IPS-NIHi11 (cell line): Measurements from ENCODE around the gene CYP27A1.

Experiments
- DNase-seq: peaks from one replicate; pipeline ENCODE4 v3.0.0; 2012; ENCODE audit warnings: mixed read lengths, low spot score

The CYP27A1 gene

DNA sequence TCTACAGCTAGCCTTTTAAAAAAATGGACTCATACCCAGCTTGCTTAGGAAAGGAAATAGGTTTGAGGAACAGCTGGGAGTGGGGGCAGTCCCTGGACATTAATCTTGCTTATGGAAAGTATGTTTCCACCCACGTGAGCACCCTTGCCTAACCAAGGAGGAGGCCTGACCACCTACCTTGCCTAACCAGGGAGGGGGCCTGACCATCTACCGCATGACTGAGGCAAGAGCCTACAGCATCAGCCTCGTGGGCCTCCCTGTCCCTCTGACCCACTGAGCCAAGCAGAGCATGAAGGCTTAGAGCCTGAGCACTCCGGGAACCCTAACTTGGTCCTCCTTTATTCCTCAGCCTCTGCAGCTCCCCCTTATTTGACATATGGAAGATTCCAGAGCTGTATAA lies 29.4 kb downstream of the CYP27A1 start:
- no peak for DNase-seq

- DNase-seq = no peak
These were observed 30.3 kb downstream of the CYP27A1 start for GRCh38 chr2:218812096-218812815.

GRCh38 chr2:218812861-218813260 lies 30.9 kb downstream of the CYP27A1 start:
- DNase-seq = no peak

DNA sequence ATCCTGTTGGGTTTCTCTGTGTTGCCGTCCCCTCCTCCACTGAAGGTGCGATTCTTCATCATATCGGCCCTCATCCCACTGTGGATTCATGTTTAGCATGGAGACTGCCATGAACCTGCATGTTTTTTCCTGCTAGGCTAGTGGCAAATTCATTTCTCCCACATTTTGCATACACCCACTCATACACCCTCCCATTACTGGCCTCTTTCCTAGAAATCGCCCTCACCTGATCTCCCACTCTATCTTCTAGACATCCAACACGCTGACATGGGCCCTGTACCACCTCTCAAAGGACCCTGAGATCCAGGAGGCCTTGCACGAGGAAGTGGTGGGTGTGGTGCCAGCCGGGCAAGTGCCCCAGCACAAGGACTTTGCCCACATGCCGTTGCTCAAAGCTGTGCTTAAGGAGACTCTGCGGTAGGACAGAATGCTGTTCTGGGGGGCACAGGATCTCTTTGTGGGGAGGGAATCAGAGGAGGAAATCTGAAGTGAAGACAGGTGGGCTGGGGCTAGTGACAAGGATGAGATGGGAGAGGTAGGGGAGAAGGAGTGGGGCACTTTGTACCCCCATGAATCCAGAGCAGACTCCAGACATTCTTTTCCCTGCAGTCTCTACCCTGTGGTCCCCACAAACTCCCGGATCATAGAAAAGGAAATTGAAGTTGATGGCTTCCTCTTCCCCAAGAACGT lies 32.0 kb downstream of the CYP27A1 start:
- no peak for DNase-seq

DNA sequence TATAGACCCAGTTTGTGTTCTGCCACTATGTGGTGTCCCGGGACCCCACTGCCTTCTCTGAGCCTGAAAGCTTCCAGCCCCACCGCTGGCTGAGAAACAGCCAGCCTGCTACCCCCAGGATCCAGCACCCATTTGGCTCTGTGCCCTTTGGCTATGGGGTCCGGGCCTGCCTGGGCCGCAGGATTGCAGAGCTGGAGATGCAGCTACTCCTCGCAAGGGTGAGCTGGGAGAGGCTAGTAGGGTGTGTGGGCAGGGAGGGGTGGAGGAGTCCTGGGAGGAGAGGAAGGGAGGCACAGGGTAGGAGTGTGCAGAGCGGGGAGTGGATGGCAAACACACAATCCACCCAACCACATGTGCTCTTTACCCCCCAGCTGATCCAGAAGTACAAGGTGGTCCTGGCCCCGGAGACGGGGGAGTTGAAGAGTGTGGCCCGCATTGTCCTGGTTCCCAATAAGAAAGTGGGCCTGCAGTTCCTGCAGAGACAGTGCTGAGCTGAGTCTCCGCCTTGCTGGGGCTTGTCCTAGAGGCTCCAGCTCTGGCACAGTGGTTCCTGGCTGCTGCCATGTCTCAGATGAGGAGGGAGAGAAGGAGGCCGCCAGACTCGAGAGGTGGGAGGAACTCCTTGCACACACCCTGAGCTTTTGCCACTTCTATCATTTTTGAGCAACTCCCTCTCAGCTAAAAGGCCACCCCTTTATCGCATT lies 32.7 kb downstream of the CYP27A1 start:
- no peak for DNase-seq

- DNase-seq = no peak
These were observed 33.3 kb downstream of the CYP27A1 start for GRCh38 chr2:218815244-218815637.

- DNase-seq = no peak
These were observed 33.7 kb downstream of the CYP27A1 start for GRCh38 chr2:218815649-218816048.

DNA sequence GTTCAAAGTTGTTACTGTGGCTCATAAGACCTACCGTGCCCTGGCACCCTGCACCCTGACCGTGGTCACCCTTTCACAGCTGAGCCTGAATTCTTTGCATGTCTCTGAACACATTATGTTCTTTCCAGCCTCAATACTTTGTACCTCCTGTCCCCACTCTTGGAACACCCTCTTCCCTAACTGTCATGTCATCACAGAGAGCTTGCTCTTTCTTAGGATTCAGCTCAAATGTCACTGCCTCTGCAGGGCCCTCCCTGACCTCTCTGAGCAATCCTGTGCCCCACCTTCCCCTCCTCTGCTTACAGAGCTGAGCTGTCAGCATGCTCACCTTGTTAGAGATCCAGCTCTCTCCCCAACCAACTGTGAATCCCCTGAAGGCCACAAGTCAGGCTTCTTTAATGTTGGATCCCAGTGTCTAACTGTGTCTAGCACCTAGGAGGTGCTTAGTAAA lies 34.6 kb downstream of the CYP27A1 start:
- no peak for DNase-seq

- no peak for DNase-seq
These were observed 37.1 kb downstream of the CYP27A1 start for GRCh38 chr2:218819093-218819492.

DNA sequence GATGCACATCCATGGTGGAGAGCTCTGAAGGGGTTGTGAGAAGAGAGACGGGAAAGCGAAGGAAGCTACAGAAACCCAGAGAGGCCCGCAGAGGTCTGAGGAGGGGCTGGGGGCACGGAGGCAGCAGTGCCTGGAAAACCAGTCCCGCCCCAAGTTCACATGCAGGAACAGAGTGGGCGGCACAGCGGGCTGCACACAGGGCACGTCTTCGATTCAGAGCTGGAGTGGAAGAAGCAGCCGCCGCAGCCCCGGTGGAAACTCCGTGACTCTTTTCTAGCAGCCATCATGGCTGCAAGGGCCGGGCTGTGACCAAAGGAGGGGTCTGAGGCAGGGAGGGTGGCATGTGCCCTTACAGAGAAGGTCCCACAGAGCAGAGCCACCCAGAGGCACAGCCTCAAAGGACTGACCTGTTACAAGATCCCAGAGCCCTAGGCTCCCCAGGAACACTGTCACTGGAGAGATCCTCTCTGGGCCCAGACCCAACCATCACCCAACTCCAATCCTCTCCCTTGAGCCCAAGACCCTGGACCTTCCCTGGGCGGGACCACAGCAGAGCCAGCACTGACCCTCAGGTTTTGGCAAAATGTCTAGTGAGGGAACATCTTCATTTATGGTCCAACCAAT lies 38.9 kb downstream of the CYP27A1 start:
- DNase-seq = no peak

- DNase-seq = no peak
These were observed 39.8 kb downstream of the CYP27A1 start for GRCh38 chr2:218821605-218822211.

- DNase-seq = no peak
These were observed 40.7 kb downstream of the CYP27A1 start for GRCh38 chr2:218822622-218823021.

- DNase-seq = no peak
These were observed 41.4 kb downstream of the CYP27A1 start for GRCh38 chr2:218823196-218823855.

DNA sequence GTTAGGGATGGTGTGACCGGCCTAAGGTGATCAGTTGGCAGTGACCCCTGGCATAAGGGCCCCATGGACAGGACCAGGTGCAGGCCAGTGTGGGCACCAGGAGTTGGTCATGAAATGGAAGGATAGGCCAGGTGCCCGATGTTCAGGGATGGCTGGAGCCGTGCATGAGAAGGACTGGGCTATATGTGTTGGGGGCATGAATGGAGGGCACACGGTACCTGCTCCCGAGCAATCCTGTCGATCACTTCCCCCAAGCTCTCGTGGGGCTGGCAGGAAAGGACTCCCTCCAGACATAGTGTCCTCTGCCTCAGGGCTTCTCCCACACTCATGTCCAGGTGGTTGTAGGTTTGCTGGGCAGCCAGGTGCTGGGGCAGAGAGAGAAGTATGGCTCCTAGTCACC lies 42.1 kb downstream of the CYP27A1 start:
- DNase-seq = no peak

- DNase-seq = no peak
These were observed 44.8 kb downstream of the CYP27A1 start for GRCh38 chr2:218826791-218827190.

- no peak for DNase-seq
These were observed 45.9 kb downstream of the CYP27A1 start for GRCh38 chr2:218827701-218828476.

- no peak for DNase-seq
These were observed 46.5 kb downstream of the CYP27A1 start for GRCh38 chr2:218828477-218828778.

GRCh38 chr2:218829868-218830451 lies 48.0 kb downstream of the CYP27A1 start:
- no peak for DNase-seq

DNA sequence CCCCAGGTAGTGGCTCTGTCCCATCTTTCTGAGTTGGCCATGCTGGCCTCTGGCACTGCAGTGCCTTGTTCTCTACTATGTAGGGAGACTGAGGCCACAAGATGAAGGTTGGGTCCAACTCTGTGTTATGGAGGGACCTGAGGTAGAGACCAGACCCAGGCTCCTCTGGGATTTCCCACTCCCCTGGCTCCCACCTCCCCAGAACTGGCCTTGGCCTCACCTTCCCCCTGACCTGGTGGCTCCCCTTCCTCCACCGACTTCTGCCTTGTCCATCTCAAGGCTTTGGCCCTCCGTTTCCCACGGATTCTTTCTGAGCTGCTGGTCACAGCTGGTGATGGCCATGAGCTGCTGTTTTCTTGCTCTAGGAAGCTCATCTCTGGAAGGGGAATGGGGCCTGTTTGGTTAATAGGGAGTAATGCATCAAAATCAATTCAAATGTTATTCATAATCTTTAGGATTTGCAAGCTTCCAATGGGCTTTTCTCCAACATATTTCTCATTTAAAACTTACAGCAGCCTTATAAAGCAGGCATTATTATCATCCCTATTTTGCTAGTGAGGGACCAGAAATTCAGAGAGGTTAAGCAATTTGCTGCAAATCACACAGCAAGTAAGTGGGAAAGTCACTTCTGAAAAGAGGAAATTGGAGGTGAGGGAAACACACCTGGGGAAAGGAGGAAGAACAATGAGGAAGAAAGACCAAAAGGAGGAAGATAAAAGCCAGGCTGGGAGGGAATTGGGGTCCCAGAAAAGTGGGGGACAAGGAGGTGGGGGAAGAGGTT lies 48.8 kb downstream of the CYP27A1 start:
- DNase-seq = no peak
